ENCODE data around the gene RHOF. TPM values are rescaled to one million over a fixed set of nuclear protein-coding genes. Genes with fewer than 3 reads are reported as not detected.

Gene RHOF
- total and polyA plus RNA-seq, 2 donors (not counting 1 experiment from before 2014, with no cell fraction given) = 90.3 to 129 TPM

DNA sequence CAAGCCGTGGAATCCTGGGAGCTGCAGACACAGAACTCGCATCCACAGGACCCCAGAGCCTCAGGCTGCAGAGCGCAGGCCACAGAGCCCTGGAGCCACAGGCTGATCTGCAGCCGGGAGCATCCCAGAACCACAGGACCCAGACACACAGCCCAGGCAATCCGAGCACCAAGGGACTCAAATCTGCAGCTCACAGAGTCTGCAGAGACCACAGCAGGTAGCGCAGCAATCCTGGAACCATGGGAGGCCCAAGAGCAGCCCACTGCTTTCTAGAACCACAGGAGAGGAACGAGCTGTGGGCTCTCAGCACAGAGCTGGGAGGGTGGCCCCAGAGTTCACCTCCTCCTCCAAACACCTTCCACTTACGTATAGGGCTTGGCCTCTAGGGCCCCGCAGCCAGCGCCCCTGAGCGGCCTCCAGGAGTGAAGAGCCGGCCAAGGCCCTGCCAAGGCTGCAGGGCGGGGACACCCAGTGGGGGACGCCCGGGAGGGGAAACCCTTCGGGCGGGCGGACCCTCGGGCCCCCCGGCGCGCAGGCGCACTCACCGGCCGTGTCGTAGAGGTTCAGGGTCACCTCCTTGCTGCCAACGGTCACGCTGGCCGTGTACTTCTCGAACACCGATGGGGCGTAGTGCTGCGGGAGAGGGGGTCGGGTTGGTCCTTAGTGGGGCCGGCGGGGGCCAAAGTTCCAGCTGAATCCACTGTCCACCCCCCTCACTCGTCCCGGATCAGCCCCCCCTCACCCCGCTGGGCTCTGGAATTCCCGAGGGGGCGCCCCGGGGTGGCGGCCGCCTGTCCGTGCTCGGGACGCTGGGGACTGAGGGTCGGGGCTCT is 665 bp downstream of the RHOF start:
- H3K4me2 ChIP-seq (replicated peaks; ENCODE audit: low read depth, low read length, poor library complexity, severe bottlenecking) = peak overlapping the region; percentile 99
- 3% methylated on average over 41 of the region's 48 CpGs for WGBS (ENCODE audit: insufficient coverage)
- intact Hi-C loops (cut with micrococcal nuclease) = loop anchor here (1.0 to 10.0 kb wide), 5 partner anchors 11 to 326 kb away; partner anchors contain the start of genes BCL7A and ORAI1
- peak; percentile 26 for ATAC-seq (ENCODE audit: low read depth)
- POLR2A ChIA-PET = interaction anchor here (0.6 to 8.5 kb wide), 10 partner anchors 11 to 257 kb away, joined by 3 to 267 read pairs (median 4); partner anchors contain the start of genes SETD1B and TMEM120B
- H3K79me2 ChIP-seq (ENCODE audit: control insufficient read depth, insufficient read depth, low read length) = peaks cover 66% of the 10 kb centered on the region
- TF ChIP-seq, protein P1, sequence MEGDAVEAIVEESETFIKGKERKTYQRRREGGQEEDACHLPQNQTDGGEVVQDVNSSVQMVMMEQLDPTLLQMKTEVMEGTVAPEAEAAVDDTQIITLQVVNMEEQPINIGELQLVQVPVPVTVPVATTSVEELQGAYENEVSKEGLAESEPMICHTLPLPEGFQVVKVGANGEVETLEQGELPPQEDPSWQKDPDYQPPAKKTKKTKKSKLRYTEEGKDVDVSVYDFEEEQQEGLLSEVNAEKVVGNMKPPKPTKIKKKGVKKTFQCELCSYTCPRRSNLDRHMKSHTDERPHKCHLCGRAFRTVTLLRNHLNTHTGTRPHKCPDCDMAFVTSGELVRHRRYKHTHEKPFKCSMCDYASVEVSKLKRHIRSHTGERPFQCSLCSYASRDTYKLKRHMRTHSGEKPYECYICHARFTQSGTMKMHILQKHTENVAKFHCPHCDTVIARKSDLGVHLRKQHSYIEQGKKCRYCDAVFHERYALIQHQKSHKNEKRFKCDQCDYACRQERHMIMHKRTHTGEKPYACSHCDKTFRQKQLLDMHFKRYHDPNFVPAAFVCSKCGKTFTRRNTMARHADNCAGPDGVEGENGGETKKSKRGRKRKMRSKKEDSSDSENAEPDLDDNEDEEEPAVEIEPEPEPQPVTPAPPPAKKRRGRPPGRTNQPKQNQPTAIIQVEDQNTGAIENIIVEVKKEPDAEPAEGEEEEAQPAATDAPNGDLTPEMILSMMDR (IDR thresholded peaks at IDR 0.05) = no peak
- TF ChIP-seq EZH2 (IDR thresholded peaks at IDR 0.05; ENCODE audit: borderline replicate concordance, insufficient read depth, low read depth, low read length, poor library complexity, severe bottlenecking) = no peak
- peaks cover 56 to 73% of the 10 kb centered on the region in 2 donors for H3K4me1 ChIP-seq (ENCODE audit: control insufficient read depth in 2 of 2, insufficient read depth in 2 of 2, low read length in 2 of 2)
- Mint-ChIP-seq H3K27ac (peak overlapping the region; percentile 98), H3K4me3 (peak overlapping the region; percentile 88), H3K27me3 (no peaks in the 10 kb centered on the region), H3K4me1 (peaks cover 68% of the 10 kb centered on the region), H3K9me3 (ENCODE audit: insufficient read depth) (no peaks in the 10 kb centered on the region)
- CTCF ChIA-PET = interaction anchor here (1.5 to 33.5 kb wide), 10 partner anchors 5 to 288 kb away, joined by 4 to 1947 read pairs (median 38); partner anchors contain the start of genes RHOF, SETD1B and TMEM120B
- DNase-seq = peak; percentile 83
- H3K36me3 ChIP-seq (replicated peaks in 1 of 2; ENCODE audit: control extremely low read depth in 1 of 2, control insufficient read depth in 1 of 2, extremely low read depth in 1 of 2, insufficient read depth in 2 of 2, low read length in 1 of 2) = peaks cover 0 to 18% of the 10 kb centered on the region in 2 experiments
- peaks cover 27% of the 10 kb centered on the region for H4K20me1 ChIP-seq (ENCODE audit: control insufficient read depth, insufficient read depth, low read length, poor library complexity, severe bottlenecking)
- peak overlapping the region; percentile 54 to 97 (median 92) for H3K4me3 ChIP-seq (ENCODE audit: control extremely low read depth in 1 of 5, extremely low read depth in 1 of 5, insufficient read depth in 1 of 5, low read depth in 2 of 5, low read length in 4 of 5)
- peak overlapping the region; percentile 84 to 100 for H3K27ac ChIP-seq (ENCODE audit: low read length in 2 of 2)
- H3K27me3 ChIP-seq (replicated peaks in 1 of 4; ENCODE audit: control extremely low read depth in 1 of 4, control insufficient read depth in 3 of 4, insufficient read depth in 4 of 4, low read length in 3 of 4) = no peaks in the 10 kb centered on the region
- peak overlapping the region; percentile 95 for H3K9ac ChIP-seq (ENCODE audit: low read length)
- H2AFZ ChIP-seq (ENCODE audit: insufficient read depth, low read depth, low read length, poor library complexity, severe bottlenecking) = peak overlapping the region; percentile 75
- no peaks in the 10 kb centered on the region for H3K9me3 ChIP-seq (ENCODE audit: control extremely low read depth in 1 of 3, control insufficient read depth in 2 of 3, insufficient read depth in 1 of 3, low read length in 2 of 3)
